Sciatic nerve (tissue), 2 donors: ENCODE data around the gene ERBB4. TPM values are rescaled to one million over a fixed set of nuclear protein-coding genes. Genes with fewer than 3 reads are reported as not detected.

Source experiments
- ATAC-seq: fragments of 200-7000 bp; cut with Tn5 transposase; one replicate; pipeline ENCODE4 v1.9.1; 2020; ENCODE audit warnings: mild to moderate bottlenecking, moderate library complexity
- DNase-seq: peaks from one replicate; pipeline ENCODE4 v3.0.0-alpha.2; 2020; ENCODE audit warnings: low spot score
- intact Hi-C: fragments of 100-400 bp; cut with DNase I; formaldehyde crosslinking; loops from one replicate; pipeline ENCODE4 v1.14.2; 2022
- total RNA-seq: library from RNA; stranded (reverse); fragmentation: NEBNext Ultra II Directional; extraction: Animal tissue kit (Norgen Biotek cat#: 25700); gene quantifications from one replicate; pipeline ENCODE4 v1.2.1, GENCODE V29; 2021
- donor health status: DM: no; HTN: no; CAD: no.
- donor health status: DM: no; HTN: no; CAD: no.

Gene ERBB4
- total RNA-seq, 1 donor from 2014 or later: 19.7 TPM

GRCh38 chr2:212454149-212454548 lies 84.5 kb downstream of the ERBB4 start:
- intact Hi-C loops: no loop called here
- DNase-seq (no peak), ATAC-seq (no peak)

GRCh38 chr2:212451786-212452231 lies 86.8 kb downstream of the ERBB4 start:
- ATAC-seq (no peak), DNase-seq (no peak)
- intact Hi-C loops: no loop called here

- intact Hi-C loops: no loop called here
- DNase-seq (no peak), ATAC-seq (no peak)
Observed at GRCh38 chr2:212448698-212449097, 89.9 kb downstream of the ERBB4 start.

GRCh38 chr2:212441821-212442220 lies 96.8 kb downstream of the ERBB4 start:
- intact Hi-C loops: no loop called here
- DNase-seq (no peak), ATAC-seq (no peak)

GRCh38 chr2:212441141-212441540 lies 97.5 kb downstream of the ERBB4 start:
- DNase-seq (no peak), ATAC-seq (no peak)
- intact Hi-C loops: no loop called here

GRCh38 chr2:212428681-212429478 lies 109.7 kb downstream of the ERBB4 start:
- intact Hi-C loops: no loop called here
- DNase-seq (no peak), ATAC-seq (no peak)

GRCh38 chr2:212427638-212428037 lies 111.0 kb downstream of the ERBB4 start:
- intact Hi-C loops: no loop called here
- DNase-seq: no peak

GRCh38 chr2:212426637-212427412 lies 111.8 kb downstream of the ERBB4 start:
- ATAC-seq: no peak
- no peak for DNase-seq
- intact Hi-C loops: no loop called here

More at GRCh38 chr2:212427638-212428037, 111.0 kb downstream of the ERBB4 start:
- ATAC-seq: no peak

- intact Hi-C loops: no loop called here
- ATAC-seq: no peak
- DNase-seq: no peak
Observed at GRCh38 chr2:212424082-212424481, 114.5 kb downstream of the ERBB4 start.

- intact Hi-C loops: no loop called here
- ATAC-seq (no peak), DNase-seq (no peak)
Observed at GRCh38 chr2:212423089-212423488, 115.5 kb downstream of the ERBB4 start.

GRCh38 chr2:212421556-212422334 lies 116.9 kb downstream of the ERBB4 start:
- DNase-seq (no peak), ATAC-seq (no peak)
- intact Hi-C loops: no loop called here

- DNase-seq (no peak), ATAC-seq (no peak)
- intact Hi-C loops: no loop called here
Observed at GRCh38 chr2:212416086-212416485, 122.5 kb downstream of the ERBB4 start.

GRCh38 chr2:212414767-212415211 lies 123.8 kb downstream of the ERBB4 start:
- intact Hi-C loops: no loop called here
- ATAC-seq: no peak
- DNase-seq: no peak

- DNase-seq (no peak), ATAC-seq (no peak)
- intact Hi-C loops: no loop called here
Observed at GRCh38 chr2:212409560-212409959, 129.0 kb downstream of the ERBB4 start.

- no peak for DNase-seq
- intact Hi-C loops: no loop called here
- no peak for ATAC-seq
Observed at GRCh38 chr2:212408524-212408923, 130.1 kb downstream of the ERBB4 start.

GRCh38 chr2:212406716-212407115 lies 131.9 kb downstream of the ERBB4 start:
- intact Hi-C loops: no loop called here
- ATAC-seq: no peak

GRCh38 chr2:212402316-212402715 lies 136.3 kb downstream of the ERBB4 start:
- no peak for DNase-seq
- intact Hi-C loops: no loop called here
- no peak for ATAC-seq

More at GRCh38 chr2:212406716-212407115, 131.9 kb downstream of the ERBB4 start:
- no peak for DNase-seq

GRCh38 chr2:212398316-212398715 lies 140.3 kb downstream of the ERBB4 start:
- intact Hi-C loops: no loop called here
- no peak for ATAC-seq
- DNase-seq: no peak

- no peak for DNase-seq
Observed at GRCh38 chr2:212392544-212392943, 146.1 kb downstream of the ERBB4 start.

More at GRCh38 chr2:212392544-212392943, 146.1 kb downstream of the ERBB4 start:
- intact Hi-C loops: no loop called here
- no peak for ATAC-seq
